GM10266 (cell line): Measurements from ENCODE around the gene KATNA1.

ENCODE experiments used
- DNase-seq: peaks from one replicate; pipeline ENCODE4 v3.0.0; 2012; ENCODE audit errors: extremely low spot score
- CTCF ChIP-seq: IDR thresholded peaks from 2 replicates; pipeline ENCODE4 v1.5.1; 2012; ENCODE audit warnings: mild to moderate bottlenecking, low read depth; ENCODE audit not compliant: control insufficient read depth, insufficient read depth; ENCODE audit errors: missing control alignments

Gene KATNA1

GRCh38 chr6:149560736-149561135 is 87.8 kb downstream of the KATNA1 start:
- DNase-seq = no peak

GRCh38 chr6:149559389-149559788 is 89.1 kb downstream of the KATNA1 start:
- no peak for TF ChIP-seq CTCF
- DNase-seq = no peak

More at GRCh38 chr6:149560736-149561135, 87.8 kb downstream of the KATNA1 start:
- no peak for TF ChIP-seq CTCF

- DNase-seq = no peak
- no peak for TF ChIP-seq CTCF
These were observed 90.5 kb downstream of the KATNA1 start for GRCh38 chr6:149558029-149558428.

- DNase-seq = no peak
- TF ChIP-seq CTCF = no peak
These were observed 96.6 kb downstream of the KATNA1 start for GRCh38 chr6:149551920-149552319.

GRCh38 chr6:149545754-149546471 is 102.6 kb downstream of the KATNA1 start, which contains the start of gene PPIL4:
PPIL4 (minus strand) TSS chr6:149546043; CDS start chr6:149546005, 38 bp downstream.
- peak; percentile 76 for TF ChIP-seq CTCF
- peak; percentile 87 for DNase-seq

GRCh38 chr6:149545258-149545753 is 103.2 kb downstream of the KATNA1 start:
- peak; percentile 55 for DNase-seq
- TF ChIP-seq CTCF = peak; percentile 36
